ENCODE data around the gene TSR1. TPM values are rescaled to one million over a fixed set of nuclear protein-coding genes. Genes with fewer than 3 reads are reported as not detected.
A peak's percentile ranks its signal among the peaks of the same experiment; 100 is the strongest.

The TSR1 gene
- total RNA-seq, 1 donor = 33.5 TPM

- no peak overlapping the region for H3K4me3 ChIP-seq (ENCODE audit: low read length)
- H3K4me1 ChIP-seq (ENCODE audit: insufficient read depth, low read length) = no peaks in the 10 kb centered on the region
- H3K27me3 ChIP-seq (ENCODE audit: insufficient read depth, low read length) = no peaks in the 10 kb centered on the region
- no peaks in the 10 kb centered on the region for H3K9me3 ChIP-seq (ENCODE audit: low read depth, low read length)
Observed at GRCh38 chr17:2362016-2362415, 25.8 kb upstream of the TSR1 start.

GRCh38 chr17:2361010-2361760 lies 24.9 kb upstream of the TSR1 start:
- H3K9me3 ChIP-seq (ENCODE audit: low read depth, low read length) = no peaks in the 10 kb centered on the region
- H3K4me3 ChIP-seq (ENCODE audit: low read length) = no peak overlapping the region
- H3K27me3 ChIP-seq (ENCODE audit: insufficient read depth, low read length) = no peaks in the 10 kb centered on the region
- H3K4me1 ChIP-seq (ENCODE audit: insufficient read depth, low read length) = no peaks in the 10 kb centered on the region

- H3K4me1 ChIP-seq (ENCODE audit: insufficient read depth, low read length) = peaks cover 14% of the 10 kb centered on the region
- no peaks in the 10 kb centered on the region for H3K9me3 ChIP-seq (ENCODE audit: low read depth, low read length)
- no peaks in the 10 kb centered on the region for H3K27me3 ChIP-seq (ENCODE audit: insufficient read depth, low read length)
- no peak overlapping the region for H3K4me3 ChIP-seq (ENCODE audit: low read length)
Observed at GRCh38 chr17:2357931-2358434, 21.7 kb upstream of the TSR1 start.

GRCh38 chr17:2357237-2357636 lies 21.0 kb upstream of the TSR1 start:
- no peak overlapping the region for H3K4me3 ChIP-seq (ENCODE audit: low read length)
- no peaks in the 10 kb centered on the region for H3K27me3 ChIP-seq (ENCODE audit: insufficient read depth, low read length)
- no peaks in the 10 kb centered on the region for H3K9me3 ChIP-seq (ENCODE audit: low read depth, low read length)
- peaks cover 16% of the 10 kb centered on the region for H3K4me1 ChIP-seq (ENCODE audit: insufficient read depth, low read length)

GRCh38 chr17:2354311-2354710 lies 18.1 kb upstream of the TSR1 start:
- H3K27me3 ChIP-seq (ENCODE audit: insufficient read depth, low read length) = no peaks in the 10 kb centered on the region
- no peaks in the 10 kb centered on the region for H3K9me3 ChIP-seq (ENCODE audit: low read depth, low read length)
- H3K4me3 ChIP-seq (ENCODE audit: low read length) = no peak overlapping the region
- peaks cover 16% of the 10 kb centered on the region for H3K4me1 ChIP-seq (ENCODE audit: insufficient read depth, low read length)

- no peaks in the 10 kb centered on the region for H3K27me3 ChIP-seq (ENCODE audit: insufficient read depth, low read length)
Observed at GRCh38 chr17:2351269-2351668, 15.0 kb upstream of the TSR1 start.

GRCh38 chr17:2347805-2348685 lies 11.8 kb upstream of the TSR1 start:
- Histone ChIP-seq H3K27me3 (ENCODE audit: insufficient read depth, low read length) (no peaks in the 10 kb centered on the region), H3K4me3 (ENCODE audit: low read length) (no peak overlapping the region), H3K9me3 (ENCODE audit: low read depth, low read length) (no peaks in the 10 kb centered on the region), H3K4me1 (ENCODE audit: insufficient read depth, low read length) (peaks cover 2% of the 10 kb centered on the region)

More at GRCh38 chr17:2351269-2351668, 15.0 kb upstream of the TSR1 start:
- H3K4me3 ChIP-seq (ENCODE audit: low read length) = no peak overlapping the region
- no peaks in the 10 kb centered on the region for H3K9me3 ChIP-seq (ENCODE audit: low read depth, low read length)
- peaks cover 16% of the 10 kb centered on the region for H3K4me1 ChIP-seq (ENCODE audit: insufficient read depth, low read length)

- no peaks in the 10 kb centered on the region for H3K27me3 ChIP-seq (ENCODE audit: insufficient read depth, low read length)
- no peaks in the 10 kb centered on the region for H3K9me3 ChIP-seq (ENCODE audit: low read depth, low read length)
- H3K4me3 ChIP-seq (ENCODE audit: low read length) = no peak overlapping the region
- H3K4me1 ChIP-seq (ENCODE audit: insufficient read depth, low read length) = no peaks in the 10 kb centered on the region
Observed at GRCh38 chr17:2346475-2346874, 10.2 kb upstream of the TSR1 start.

GRCh38 chr17:2344528-2344927 lies 8.3 kb upstream of the TSR1 start:
- H3K4me1 ChIP-seq (ENCODE audit: insufficient read depth, low read length) = no peaks in the 10 kb centered on the region
- H3K4me3 ChIP-seq (ENCODE audit: low read length) = no peak overlapping the region
- no peaks in the 10 kb centered on the region for H3K27me3 ChIP-seq (ENCODE audit: insufficient read depth, low read length)
- H3K9me3 ChIP-seq (ENCODE audit: low read depth, low read length) = no peaks in the 10 kb centered on the region

- Histone ChIP-seq H3K27me3 (ENCODE audit: insufficient read depth, low read length) (no peaks in the 10 kb centered on the region), H3K4me3 (ENCODE audit: low read length) (no peak overlapping the region), H3K9me3 (ENCODE audit: low read depth, low read length) (no peaks in the 10 kb centered on the region), H3K4me1 (ENCODE audit: insufficient read depth, low read length) (peaks cover under 1% of the 10 kb centered on the region)
Observed at GRCh38 chr17:2343421-2343820, 7.2 kb upstream of the TSR1 start.

- Histone ChIP-seq H3K27me3 (ENCODE audit: insufficient read depth, low read length) (no peaks in the 10 kb centered on the region), H3K9me3 (ENCODE audit: low read depth, low read length) (no peaks in the 10 kb centered on the region), H3K4me3 (ENCODE audit: low read length) (peak overlapping the region; percentile 87), H3K4me1 (ENCODE audit: insufficient read depth, low read length) (peaks cover 15% of the 10 kb centered on the region)
Observed at GRCh38 chr17:2338315-2338657, 2.0 kb upstream of the TSR1 start.

GRCh38 chr17:2337544-2338314 lies 1.5 kb upstream of the TSR1 start:
- Histone ChIP-seq H3K27me3 (ENCODE audit: insufficient read depth, low read length) (no peaks in the 10 kb centered on the region), H3K4me1 (ENCODE audit: insufficient read depth, low read length) (peaks cover 15% of the 10 kb centered on the region), H3K9me3 (ENCODE audit: low read depth, low read length) (no peaks in the 10 kb centered on the region)

GRCh38 chr17:2336852-2337543 lies 741 bp upstream of the TSR1 start, which contains the start of gene SGSM2:
TSS of gene SGSM2 (plus strand) at chr17:2337501. CDS start at chr17:2337689, 188 bp downstream.
- H3K4me1 ChIP-seq (ENCODE audit: insufficient read depth, low read length) = peaks cover 15% of the 10 kb centered on the region
- H3K27me3 ChIP-seq (ENCODE audit: insufficient read depth, low read length) = no peaks in the 10 kb centered on the region
- no peaks in the 10 kb centered on the region for H3K9me3 ChIP-seq (ENCODE audit: low read depth, low read length)
- peak within 1 kb of the TSS; percentile 87 for H3K4me3 ChIP-seq (ENCODE audit: low read length)

More at GRCh38 chr17:2337544-2338314, 1.5 kb upstream of the TSR1 start:
- peak overlapping the region; percentile 87 for H3K4me3 ChIP-seq (ENCODE audit: low read length)

- Histone ChIP-seq H3K9me3 (ENCODE audit: low read depth, low read length) (no peaks in the 10 kb centered on the region), H3K4me3 (ENCODE audit: low read length) (peak overlapping the region; percentile 87), H3K4me1 (ENCODE audit: insufficient read depth, low read length) (peaks cover 15% of the 10 kb centered on the region), H3K27me3 (ENCODE audit: insufficient read depth, low read length) (no peaks in the 10 kb centered on the region)
Observed at GRCh38 chr17:2335726-2336214, 487 bp downstream of the TSR1 start.

Measured in mononuclear cell (primary cell).